ENCODE measurements around the gene SLC36A2.

Gene SLC36A2

DNA sequence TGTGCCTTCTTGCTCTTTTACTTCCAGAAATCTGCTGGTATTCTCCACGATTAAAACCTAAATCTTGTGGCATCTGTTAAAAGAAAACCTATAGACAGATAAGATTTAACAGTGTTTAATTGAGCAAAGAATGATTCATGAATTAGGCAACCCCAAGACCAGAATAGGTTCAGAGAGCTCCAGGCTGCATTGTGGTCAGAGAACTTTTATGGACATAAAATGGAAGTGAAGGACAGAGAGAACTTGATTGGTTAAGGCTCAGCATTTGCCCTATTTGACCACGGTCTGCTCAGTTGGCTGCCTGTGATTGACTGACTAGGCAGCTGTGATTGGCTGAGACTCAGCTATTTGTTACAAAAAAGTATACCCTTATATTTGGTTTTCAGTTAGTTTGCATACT is 10.4 kb upstream of the SLC36A2 start:
- H3K4me1 ChIP-seq (ENCODE audit: insufficient read depth, low read length): no peaks in the 10 kb centered on the region
- H3K9me3 ChIP-seq (ENCODE audit: low read length): peaks cover 3% of the 10 kb centered on the region
- no peaks in the 10 kb centered on the region for H3K36me3 ChIP-seq (ENCODE audit: insufficient read depth, low read length)
- H3K9ac ChIP-seq (ENCODE audit: low read length): no peak overlapping the region
- no peak overlapping the region for H3K27ac ChIP-seq (ENCODE audit: low read depth, low read length)
- no peaks in the 10 kb centered on the region for H3K27me3 ChIP-seq (ENCODE audit: control insufficient read depth in 1 of 2, insufficient read depth in 2 of 2, low read length in 2 of 2)
- H3K4me3 ChIP-seq (ENCODE audit: low read depth in 1 of 2, low read length in 2 of 2): no peak overlapping the region

DNA sequence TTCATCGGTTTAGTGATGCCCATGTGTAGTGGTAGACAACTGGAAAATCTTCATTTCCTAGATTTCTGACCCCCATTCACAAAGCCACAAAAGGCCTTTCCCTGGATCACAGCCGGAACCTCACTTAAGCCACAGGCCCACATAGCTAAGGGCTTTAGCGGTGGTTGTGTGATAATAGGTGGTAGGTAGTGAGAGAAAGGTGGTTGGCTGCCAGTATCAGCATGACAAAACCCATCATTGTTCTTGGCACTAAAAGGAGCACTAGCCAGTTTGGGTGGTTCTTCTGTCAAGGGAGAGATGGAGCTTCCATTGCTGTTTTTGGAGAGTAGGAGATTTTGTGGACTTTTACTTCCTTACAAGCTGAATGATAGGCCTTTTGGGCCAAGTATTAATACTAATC is 9.7 kb upstream of the SLC36A2 start:
- Histone ChIP-seq H3K36me3 (ENCODE audit: insufficient read depth, low read length) (no peaks in the 10 kb centered on the region), H3K9ac (ENCODE audit: low read length) (no peak overlapping the region), H3K27me3 (ENCODE audit: control insufficient read depth in 1 of 2, insufficient read depth in 2 of 2, low read length in 2 of 2) (no peaks in the 10 kb centered on the region), H3K4me3 (ENCODE audit: low read depth in 1 of 2, low read length in 2 of 2) (no peak overlapping the region), H3K4me1 (ENCODE audit: insufficient read depth, low read length) (no peaks in the 10 kb centered on the region), H3K9me3 (ENCODE audit: low read length) (no peaks in the 10 kb centered on the region), H3K27ac (ENCODE audit: low read depth, low read length) (no peak overlapping the region)

DNA sequence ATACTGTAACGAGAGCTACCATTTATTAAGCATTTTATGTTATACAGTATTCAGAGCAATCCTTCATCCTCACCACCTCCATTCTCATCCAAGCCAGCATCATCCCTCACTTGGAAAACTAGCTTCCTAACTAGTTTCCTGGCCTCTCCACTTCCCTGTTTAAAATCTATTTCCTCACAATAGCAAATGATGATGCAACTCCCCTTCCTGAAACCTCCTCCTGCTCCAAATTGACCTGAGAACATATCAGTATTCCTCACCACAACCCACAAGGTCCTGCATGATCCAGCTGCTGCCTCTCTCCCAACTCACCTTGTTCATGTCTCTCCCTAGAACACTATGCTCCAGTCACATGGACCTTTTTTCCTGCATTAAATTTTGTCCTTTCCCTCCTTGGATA is 4.3 kb upstream of the SLC36A2 start:
- Histone ChIP-seq H3K27ac (ENCODE audit: low read depth, low read length) (no peak overlapping the region), H3K9me3 (ENCODE audit: low read length) (no peaks in the 10 kb centered on the region), H3K27me3 (ENCODE audit: control insufficient read depth in 1 of 2, insufficient read depth in 2 of 2, low read length in 2 of 2) (no peaks in the 10 kb centered on the region), H3K4me1 (ENCODE audit: insufficient read depth, low read length) (no peaks in the 10 kb centered on the region), H3K4me3 (ENCODE audit: low read depth in 1 of 2, low read length in 2 of 2) (no peak overlapping the region), H3K9ac (ENCODE audit: low read length) (no peak overlapping the region), H3K36me3 (ENCODE audit: insufficient read depth, low read length) (no peaks in the 10 kb centered on the region)

DNA sequence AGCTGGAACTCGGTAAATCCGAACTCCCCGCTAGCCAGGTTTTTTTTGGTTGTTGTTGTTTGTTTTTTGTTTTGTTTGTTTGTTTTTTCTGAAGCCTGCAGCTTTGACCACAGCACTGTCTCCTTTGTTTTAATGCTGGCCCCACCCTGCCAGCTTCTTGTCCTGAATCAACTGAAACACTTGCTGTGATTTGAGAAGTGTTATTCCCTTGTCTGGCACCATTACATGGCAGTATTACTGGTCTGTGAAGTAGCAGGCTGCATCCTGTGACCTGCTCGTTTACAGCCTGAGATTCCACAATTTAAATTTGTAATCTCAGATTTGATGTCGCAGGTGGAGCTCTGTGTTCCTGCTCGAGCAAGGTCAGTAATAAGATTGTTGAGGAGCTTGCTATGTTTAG is 1.4 kb upstream of the SLC36A2 start:
- Histone ChIP-seq H3K9ac (ENCODE audit: low read length) (no peak overlapping the region), H3K4me3 (ENCODE audit: low read depth in 1 of 2, low read length in 2 of 2) (no peak overlapping the region), H3K9me3 (ENCODE audit: low read length) (no peaks in the 10 kb centered on the region), H3K27me3 (ENCODE audit: control insufficient read depth in 1 of 2, insufficient read depth in 2 of 2, low read length in 2 of 2) (no peaks in the 10 kb centered on the region), H3K27ac (ENCODE audit: low read depth, low read length) (no peak overlapping the region), H3K36me3 (ENCODE audit: insufficient read depth, low read length) (no peaks in the 10 kb centered on the region), H3K4me1 (ENCODE audit: insufficient read depth, low read length) (no peaks in the 10 kb centered on the region)

DNA sequence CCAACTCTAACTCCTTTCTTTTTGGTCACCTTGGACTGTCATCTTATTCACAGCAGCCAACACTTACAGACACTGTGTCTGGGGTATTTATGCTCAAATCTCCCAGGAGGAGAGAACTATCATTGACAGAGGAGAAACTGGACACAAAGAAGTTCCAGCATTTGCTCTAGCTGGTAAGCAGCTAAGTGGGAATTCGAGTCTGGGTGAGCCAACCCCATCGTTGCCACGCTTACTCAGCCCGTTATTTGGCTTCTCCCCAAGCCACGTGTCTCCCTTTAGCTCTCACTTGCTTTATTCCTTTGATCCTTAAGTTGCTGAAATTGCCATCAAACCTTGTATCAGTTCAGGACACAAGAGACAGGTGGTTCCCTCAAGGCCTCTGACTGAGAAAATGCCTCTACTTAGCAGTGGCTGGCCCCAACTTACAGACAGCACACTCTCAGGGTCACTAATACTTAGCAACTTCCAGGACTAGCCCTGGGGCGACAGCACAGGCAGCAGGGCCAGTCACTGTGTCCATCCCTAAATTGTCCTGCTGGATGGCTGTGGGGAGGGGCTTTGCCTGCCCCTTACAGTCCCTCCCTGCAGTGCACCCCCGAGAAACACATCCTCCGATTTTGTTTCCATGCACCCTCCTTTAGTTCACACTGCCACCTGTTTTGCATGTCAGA is 1.4 kb downstream of the SLC36A2 start:
- H3K27me3 ChIP-seq (ENCODE audit: control insufficient read depth in 1 of 2, insufficient read depth in 2 of 2, low read length in 2 of 2): no peaks in the 10 kb centered on the region
- no peak overlapping the region for H3K27ac ChIP-seq (ENCODE audit: low read depth, low read length)
- H3K4me3 ChIP-seq (ENCODE audit: low read depth in 1 of 2, low read length in 2 of 2): no peak overlapping the region
- no peaks in the 10 kb centered on the region for H3K9me3 ChIP-seq (ENCODE audit: low read length)
- H3K36me3 ChIP-seq (ENCODE audit: insufficient read depth, low read length): no peaks in the 10 kb centered on the region
- no peaks in the 10 kb centered on the region for H3K4me1 ChIP-seq (ENCODE audit: insufficient read depth, low read length)
- no peak overlapping the region for H3K9ac ChIP-seq (ENCODE audit: low read length)

DNA sequence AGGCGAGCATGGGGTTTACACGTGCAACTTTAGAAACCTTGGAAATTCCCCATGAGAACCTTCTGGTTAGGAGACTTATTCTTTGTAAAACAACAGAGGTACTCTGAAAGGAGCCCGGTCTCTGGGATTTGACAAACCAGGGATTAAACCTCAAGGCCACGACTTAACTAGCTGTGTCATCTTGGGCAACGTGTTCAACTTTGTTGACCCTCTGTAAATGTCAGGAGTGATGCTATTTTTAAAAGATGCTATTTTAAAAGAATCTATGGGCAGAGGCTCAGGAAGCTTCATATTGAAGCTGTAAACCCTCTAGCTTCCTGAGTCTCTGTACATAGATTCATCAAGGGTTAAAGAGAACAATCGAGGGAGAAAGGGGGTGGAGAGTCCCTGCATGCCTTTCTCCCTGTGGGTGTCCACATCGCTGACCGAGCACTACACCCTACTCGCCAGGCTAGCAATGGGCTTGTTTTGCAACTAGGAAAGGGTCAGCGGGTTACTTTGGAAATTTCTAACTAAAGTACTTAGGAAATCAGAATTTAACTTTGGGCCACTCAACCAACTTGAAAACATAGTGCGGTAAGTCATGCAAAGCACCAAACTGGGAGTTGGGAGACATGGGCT is 2.1 kb downstream of the SLC36A2 start:
- Histone ChIP-seq H3K27me3 (ENCODE audit: control insufficient read depth in 1 of 2, insufficient read depth in 2 of 2, low read length in 2 of 2) (no peaks in the 10 kb centered on the region), H3K9me3 (ENCODE audit: low read length) (no peaks in the 10 kb centered on the region), H3K9ac (ENCODE audit: low read length) (no peak overlapping the region), H3K27ac (ENCODE audit: low read depth, low read length) (no peak overlapping the region), H3K4me1 (ENCODE audit: insufficient read depth, low read length) (no peaks in the 10 kb centered on the region), H3K36me3 (ENCODE audit: insufficient read depth, low read length) (no peaks in the 10 kb centered on the region), H3K4me3 (ENCODE audit: low read depth in 1 of 2, low read length in 2 of 2) (no peak overlapping the region)

DNA sequence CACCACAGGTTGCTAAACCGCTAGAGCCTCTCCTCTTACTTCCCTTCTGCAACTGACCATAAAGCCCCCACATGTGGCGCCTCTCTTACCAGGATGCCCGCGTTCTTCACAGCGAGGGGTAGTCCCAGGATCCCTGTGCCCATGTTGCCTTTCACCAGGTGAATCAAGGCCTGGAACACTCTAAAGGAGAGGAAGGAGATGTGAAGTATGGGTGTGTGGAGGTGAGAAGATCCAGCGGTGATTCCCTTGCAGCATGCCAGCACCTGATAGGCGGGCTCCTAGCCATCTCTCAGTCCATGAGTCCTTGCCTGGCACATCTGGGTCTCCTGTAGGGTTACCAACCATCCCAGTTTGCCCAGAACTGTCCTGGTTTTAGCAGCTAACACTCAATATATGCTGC is 3.3 kb downstream of the SLC36A2 start:
- Histone ChIP-seq H3K36me3 (ENCODE audit: insufficient read depth, low read length) (no peaks in the 10 kb centered on the region), H3K4me3 (ENCODE audit: low read depth in 1 of 2, low read length in 2 of 2) (no peak overlapping the region), H3K4me1 (ENCODE audit: insufficient read depth, low read length) (no peaks in the 10 kb centered on the region), H3K27me3 (ENCODE audit: control insufficient read depth in 1 of 2, insufficient read depth in 2 of 2, low read length in 2 of 2) (no peaks in the 10 kb centered on the region), H3K9me3 (ENCODE audit: low read length) (no peaks in the 10 kb centered on the region), H3K9ac (ENCODE audit: low read length) (no peak overlapping the region), H3K27ac (ENCODE audit: low read depth, low read length) (no peak overlapping the region)

DNA sequence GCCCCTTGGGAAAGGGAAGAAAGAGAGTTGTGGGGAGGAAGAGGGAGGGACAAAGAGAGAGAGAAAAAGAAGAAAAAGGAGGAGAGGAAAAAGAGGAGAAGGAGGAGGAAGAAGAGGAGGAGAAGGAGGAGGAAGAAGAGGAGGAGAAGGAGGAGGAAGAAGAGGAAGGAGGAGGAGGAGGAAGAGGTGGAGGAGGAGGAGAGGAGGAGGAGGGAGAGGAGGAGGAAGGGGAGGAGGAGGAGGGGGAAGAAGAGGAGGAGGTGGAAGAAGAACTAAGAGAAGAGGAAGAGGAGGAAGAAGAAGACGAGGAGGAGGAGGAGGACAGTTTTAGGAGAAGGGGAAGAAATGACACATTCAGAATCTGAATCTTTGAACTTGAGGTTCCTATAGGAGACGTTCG is 7.4 kb downstream of the SLC36A2 start:
- no peaks in the 10 kb centered on the region for H3K27me3 ChIP-seq (ENCODE audit: control insufficient read depth in 1 of 2, insufficient read depth in 2 of 2, low read length in 2 of 2)
- no peak overlapping the region for H3K4me3 ChIP-seq (ENCODE audit: low read depth in 1 of 2, low read length in 2 of 2)

DNA sequence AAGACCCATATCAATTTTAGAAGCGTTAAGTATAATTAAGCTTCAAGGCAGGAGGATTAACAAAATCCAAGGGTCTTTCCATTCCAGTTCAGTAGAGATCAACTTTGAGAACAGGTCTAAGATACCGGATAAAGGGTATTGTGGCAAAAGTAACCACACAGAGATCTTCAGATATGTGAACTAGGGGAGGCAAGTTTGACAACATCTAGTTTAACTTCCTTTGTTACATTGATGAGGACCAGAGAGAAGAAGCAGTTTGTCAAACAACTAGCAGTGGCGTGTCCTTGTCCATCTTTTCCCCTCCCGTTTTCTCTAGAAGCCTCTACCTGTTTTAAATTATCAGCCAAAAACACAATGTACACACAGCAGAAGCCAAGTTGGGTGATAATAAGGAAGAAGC is 8.6 kb downstream of the SLC36A2 start:
- no peaks in the 10 kb centered on the region for H3K27me3 ChIP-seq (ENCODE audit: control insufficient read depth in 1 of 2, insufficient read depth in 2 of 2, low read length in 2 of 2)
- no peaks in the 10 kb centered on the region for H3K9me3 ChIP-seq (ENCODE audit: low read length)
- H3K4me3 ChIP-seq (ENCODE audit: low read depth in 1 of 2, low read length in 2 of 2): no peak overlapping the region
- no peaks in the 10 kb centered on the region for H3K36me3 ChIP-seq (ENCODE audit: insufficient read depth, low read length)
- H3K4me1 ChIP-seq (ENCODE audit: insufficient read depth, low read length): no peaks in the 10 kb centered on the region
- no peak overlapping the region for H3K27ac ChIP-seq (ENCODE audit: low read depth, low read length)
- no peak overlapping the region for H3K9ac ChIP-seq (ENCODE audit: low read length)

More for the DNA sequence above, 7.4 kb downstream of the SLC36A2 start:
- H3K9me3 ChIP-seq (ENCODE audit: low read length): no peaks in the 10 kb centered on the region
- H3K4me1 ChIP-seq (ENCODE audit: insufficient read depth, low read length): no peaks in the 10 kb centered on the region
- no peaks in the 10 kb centered on the region for H3K36me3 ChIP-seq (ENCODE audit: insufficient read depth, low read length)
- H3K9ac ChIP-seq (ENCODE audit: low read length): no peak overlapping the region
- no peak overlapping the region for H3K27ac ChIP-seq (ENCODE audit: low read depth, low read length)

DNA sequence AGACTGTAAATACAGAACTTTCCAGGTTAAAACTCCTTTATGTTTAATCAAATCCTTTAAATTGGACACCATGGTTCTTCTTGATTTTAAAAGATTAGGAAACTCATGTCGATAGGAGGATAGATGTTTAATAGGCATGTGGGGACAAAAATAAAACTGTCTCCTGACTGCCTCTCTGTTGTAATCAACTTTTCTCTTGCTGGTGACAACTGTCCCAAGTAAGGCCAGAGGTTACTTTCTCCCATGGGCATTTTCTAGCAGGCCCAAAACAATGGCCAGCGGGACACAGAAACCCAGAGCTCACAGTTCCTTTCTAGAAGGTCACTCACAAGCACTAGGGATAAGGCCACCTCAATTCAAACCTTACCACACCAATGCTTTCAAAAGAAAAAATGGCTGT is 14.5 kb downstream of the SLC36A2 start:
- no peaks in the 10 kb centered on the region for H3K36me3 ChIP-seq (ENCODE audit: insufficient read depth, low read length)
- no peaks in the 10 kb centered on the region for H3K4me1 ChIP-seq (ENCODE audit: insufficient read depth, low read length)
- H3K4me3 ChIP-seq (ENCODE audit: low read depth in 1 of 2, low read length in 2 of 2): no peak overlapping the region
- H3K27ac ChIP-seq (ENCODE audit: low read depth, low read length): no peak overlapping the region
- no peak overlapping the region for H3K9ac ChIP-seq (ENCODE audit: low read length)
- H3K9me3 ChIP-seq (ENCODE audit: low read length): no peaks in the 10 kb centered on the region
- H3K27me3 ChIP-seq (ENCODE audit: control insufficient read depth in 1 of 2, insufficient read depth in 2 of 2, low read length in 2 of 2): no peaks in the 10 kb centered on the region

DNA sequence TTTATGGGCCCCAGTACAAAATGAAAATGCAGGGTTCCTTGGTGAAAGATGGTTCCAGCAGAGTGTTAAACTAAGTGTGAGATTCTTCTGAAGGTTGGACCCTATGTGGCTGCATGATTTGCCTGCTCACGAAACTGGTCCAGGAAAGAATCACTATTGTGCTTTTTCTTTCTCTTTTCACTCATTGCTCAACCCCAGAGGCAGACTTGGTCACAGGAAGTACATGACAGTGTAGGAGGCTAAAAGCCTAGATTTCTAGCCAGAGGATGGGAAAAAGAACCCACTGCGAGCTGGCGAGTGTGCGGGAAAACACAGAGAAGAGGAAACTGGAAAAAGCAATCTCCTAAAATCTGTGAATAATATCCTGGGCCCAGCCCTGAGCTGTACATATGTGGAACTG is 18.6 kb downstream of the SLC36A2 start:
- Histone ChIP-seq H3K4me1 (ENCODE audit: insufficient read depth, low read length) (no peaks in the 10 kb centered on the region), H3K4me3 (ENCODE audit: low read depth in 1 of 2, low read length in 2 of 2) (no peak overlapping the region), H3K9ac (ENCODE audit: low read length) (no peak overlapping the region), H3K27me3 (ENCODE audit: control insufficient read depth in 1 of 2, insufficient read depth in 2 of 2, low read length in 2 of 2) (no peaks in the 10 kb centered on the region), H3K9me3 (ENCODE audit: low read length) (no peaks in the 10 kb centered on the region), H3K27ac (ENCODE audit: low read depth, low read length) (no peak overlapping the region), H3K36me3 (ENCODE audit: insufficient read depth, low read length) (no peaks in the 10 kb centered on the region)

DNA sequence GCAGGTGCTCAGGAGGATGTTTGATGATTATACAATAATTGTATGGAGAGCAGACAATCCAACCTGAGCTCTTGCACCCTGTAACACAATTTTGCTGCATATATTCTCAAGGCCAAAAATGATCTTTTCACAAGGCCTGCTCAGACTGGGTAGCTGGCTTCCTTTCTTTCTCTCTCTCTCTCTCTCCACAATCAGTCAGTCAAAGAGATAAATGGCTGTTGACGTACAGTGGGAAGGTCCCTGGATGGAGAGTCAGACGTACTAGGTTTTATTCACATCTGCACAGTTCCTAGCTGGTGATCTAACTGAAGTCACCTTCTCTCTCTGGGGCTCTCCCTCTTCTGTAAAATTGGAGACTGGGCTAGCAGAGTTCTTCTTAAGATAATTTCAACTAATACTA is 19.8 kb downstream of the SLC36A2 start:
- Histone ChIP-seq H3K9me3 (ENCODE audit: low read length) (no peaks in the 10 kb centered on the region), H3K36me3 (ENCODE audit: insufficient read depth, low read length) (no peaks in the 10 kb centered on the region), H3K4me1 (ENCODE audit: insufficient read depth, low read length) (no peaks in the 10 kb centered on the region), H3K9ac (ENCODE audit: low read length) (no peak overlapping the region), H3K4me3 (ENCODE audit: low read depth in 1 of 2, low read length in 2 of 2) (no peak overlapping the region), H3K27ac (ENCODE audit: low read depth, low read length) (no peak overlapping the region), H3K27me3 (ENCODE audit: control insufficient read depth in 1 of 2, insufficient read depth in 2 of 2, low read length in 2 of 2) (no peaks in the 10 kb centered on the region)

Data from muscle layer of colon (tissue), 2 donors.